ENCODE measurements around the gene ALDH8A1.

ALDH8A1 gene

DNA sequence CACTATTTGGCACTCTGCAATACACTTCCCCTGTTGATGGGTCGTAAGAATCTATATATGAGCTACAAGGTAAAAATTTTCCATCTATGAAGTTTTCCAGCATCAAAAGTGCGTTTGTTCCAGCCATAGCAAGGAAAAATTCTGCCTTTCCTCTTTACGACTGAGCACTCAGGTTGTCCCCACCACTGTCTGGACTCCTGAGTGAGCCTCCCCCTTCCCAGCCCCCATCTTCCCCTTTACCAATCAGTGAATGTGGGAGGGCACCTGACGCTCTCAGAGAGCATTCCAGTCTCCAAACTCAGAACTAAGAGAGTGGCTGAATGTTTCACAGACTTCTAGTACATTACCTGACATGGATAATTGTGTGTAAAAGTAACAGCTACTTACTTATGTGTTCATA is at the start of gene ALDH8A1:
Gene ALDH8A1, minus strand, starts transcription at position 175 of the 400 bp plus-strand sequence. Its CDS starts 48 bp downstream, at position 127.
- no peak for DNase-seq (ENCODE audit: low read depth)

- no peak for DNase-seq (ENCODE audit: low read depth)
These were observed 49.2 kb upstream of the ALDH8A1 start for GRCh38 chr6:134999107-134999506.

GRCh38 chr6:134997133-134997995 is 47.5 kb upstream of the ALDH8A1 start:
- DNase-seq (ENCODE audit: low read depth) = no peak

GRCh38 chr6:134995536-134995935 is 45.6 kb upstream of the ALDH8A1 start:
- no peak for DNase-seq (ENCODE audit: low read depth)

GRCh38 chr6:134994431-134994830 is 44.5 kb upstream of the ALDH8A1 start:
- no peak for DNase-seq (ENCODE audit: low read depth)

GRCh38 chr6:134992155-134992554 is 42.3 kb upstream of the ALDH8A1 start:
- no peak for DNase-seq (ENCODE audit: low read depth)

GRCh38 chr6:134990262-134990661 is 40.4 kb upstream of the ALDH8A1 start:
- no peak for DNase-seq (ENCODE audit: low read depth)

- DNase-seq (ENCODE audit: low read depth) = no peak
These were observed 34.9 kb upstream of the ALDH8A1 start for GRCh38 chr6:134984821-134985220.

DNA sequence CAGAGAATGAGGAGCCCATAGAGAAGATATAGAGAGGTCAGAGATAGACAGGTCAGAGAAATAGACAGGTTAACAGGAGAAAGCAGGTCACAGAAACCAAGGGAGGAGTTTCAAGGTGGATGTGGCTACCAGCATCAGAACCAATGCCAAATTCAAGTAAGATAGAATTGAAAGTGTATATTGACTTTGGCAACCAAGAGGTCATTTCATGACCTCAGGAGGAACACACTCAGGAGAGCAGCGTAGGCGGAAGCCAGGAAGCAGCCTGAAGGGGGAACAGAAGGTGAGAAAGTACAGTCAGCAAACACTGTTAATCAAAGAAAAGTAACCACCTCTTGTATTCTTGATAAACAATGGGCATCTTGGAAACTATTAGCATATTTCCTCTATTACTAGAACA is 33.9 kb upstream of the ALDH8A1 start:
- DNase-seq (ENCODE audit: low read depth) = no peak

- DNase-seq (ENCODE audit: low read depth) = no peak
These were observed 32.3 kb upstream of the ALDH8A1 start for GRCh38 chr6:134982161-134982560.

DNA sequence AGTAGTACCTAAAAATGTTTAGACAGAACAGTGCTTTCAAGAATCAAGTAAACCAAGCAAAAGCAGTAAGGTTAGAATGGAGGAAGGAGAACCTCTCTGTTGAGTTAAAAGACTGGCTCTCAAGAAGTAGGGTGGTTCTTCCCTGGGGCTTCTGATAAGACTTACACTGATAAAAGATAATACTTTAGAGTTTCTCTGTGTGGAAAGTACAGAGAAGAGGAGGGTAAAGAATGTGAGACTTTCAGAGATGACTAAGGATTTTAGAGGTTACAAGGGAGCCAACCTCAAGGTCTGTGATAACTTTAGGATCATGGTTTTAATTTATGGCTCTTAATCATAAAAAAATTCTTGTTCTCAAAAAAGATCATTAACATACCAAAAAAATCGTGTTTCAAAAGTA is 30.9 kb upstream of the ALDH8A1 start:
- no peak for DNase-seq (ENCODE audit: low read depth)

GRCh38 chr6:134979142-134979541 is 29.2 kb upstream of the ALDH8A1 start:
- no peak for DNase-seq (ENCODE audit: low read depth)

- no peak for DNase-seq (ENCODE audit: low read depth)
These were observed 24.5 kb upstream of the ALDH8A1 start for GRCh38 chr6:134974370-134974769.

DNA sequence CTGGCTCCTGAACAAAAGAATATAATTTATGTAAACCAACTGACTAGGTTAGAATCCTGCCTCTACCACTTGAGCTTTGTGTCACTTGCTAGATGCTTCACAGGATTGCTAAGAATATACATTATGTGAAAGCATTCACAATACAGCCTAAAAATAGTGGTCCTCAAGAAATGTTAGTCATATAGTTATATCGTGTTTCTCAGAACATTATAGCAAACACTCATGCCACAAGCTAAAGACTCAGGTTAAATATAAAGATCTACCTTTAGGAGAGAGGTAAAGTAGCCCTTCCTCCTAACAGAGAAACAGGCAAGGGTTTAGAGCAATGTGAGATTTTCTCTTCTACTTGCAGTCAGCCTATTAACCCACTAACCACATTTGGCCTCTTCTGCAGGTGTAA is 17.8 kb upstream of the ALDH8A1 start:
- no peak for DNase-seq (ENCODE audit: low read depth)

DNA sequence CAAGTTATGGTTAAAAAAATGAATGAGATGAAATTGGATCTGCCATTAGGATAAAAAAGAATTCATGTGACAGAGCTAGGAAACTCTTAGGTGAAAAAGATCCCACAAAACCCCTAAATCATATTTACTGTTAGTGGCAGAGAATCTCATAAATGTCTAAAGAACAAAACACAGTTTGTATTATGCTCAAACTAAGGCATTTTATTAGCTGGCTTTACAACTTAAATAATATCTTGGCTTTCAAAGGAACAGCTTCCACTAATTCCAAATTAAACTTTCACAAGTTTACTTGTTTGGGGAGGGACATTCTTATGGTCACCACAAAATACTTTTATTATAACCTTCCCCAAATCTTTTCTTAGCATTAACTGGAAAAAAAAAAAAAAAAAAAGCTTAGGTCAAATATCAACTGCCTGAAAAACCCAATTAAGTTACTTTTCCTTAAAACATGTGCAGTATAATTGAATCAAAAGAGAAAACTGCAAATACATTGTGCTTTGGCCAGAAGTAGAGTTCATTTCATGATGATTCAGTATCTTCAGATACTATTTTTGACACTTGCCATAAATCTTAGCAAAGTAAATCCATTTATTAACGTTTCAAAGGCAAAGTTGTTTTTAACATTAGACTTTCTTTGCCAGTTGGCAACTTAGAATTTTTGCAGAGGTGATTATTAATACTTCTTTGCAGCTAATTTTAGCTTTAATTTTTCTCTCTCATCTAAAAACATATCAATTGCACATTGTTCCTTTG is 14.7 kb upstream of the ALDH8A1 start:
- no peak for DNase-seq (ENCODE audit: low read depth)

DNA sequence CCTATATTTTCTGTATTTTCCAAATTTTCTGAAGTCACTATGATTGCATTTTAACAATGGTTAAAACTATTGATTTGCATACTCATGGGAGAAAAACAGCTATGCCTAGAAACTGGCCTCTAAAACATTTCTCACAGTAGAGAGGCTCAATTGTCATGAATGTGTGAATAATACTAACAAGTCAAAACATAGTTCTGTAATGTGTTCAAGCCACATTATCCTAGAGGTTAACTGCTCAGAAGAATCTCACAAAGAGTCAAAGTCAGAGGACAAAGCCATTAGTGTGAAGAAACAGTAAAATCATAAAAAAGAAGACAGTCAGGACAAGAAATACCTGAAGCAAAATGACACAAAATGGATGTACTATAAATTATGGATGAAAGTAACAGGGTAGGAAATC is 12.5 kb upstream of the ALDH8A1 start:
- DNase-seq (ENCODE audit: low read depth) = no peak

GRCh38 chr6:134961366-134961765 is 11.5 kb upstream of the ALDH8A1 start:
- DNase-seq (ENCODE audit: low read depth) = no peak

- DNase-seq (ENCODE audit: low read depth) = no peak
These were observed 9.7 kb upstream of the ALDH8A1 start for GRCh38 chr6:134959603-134960002.

DNA sequence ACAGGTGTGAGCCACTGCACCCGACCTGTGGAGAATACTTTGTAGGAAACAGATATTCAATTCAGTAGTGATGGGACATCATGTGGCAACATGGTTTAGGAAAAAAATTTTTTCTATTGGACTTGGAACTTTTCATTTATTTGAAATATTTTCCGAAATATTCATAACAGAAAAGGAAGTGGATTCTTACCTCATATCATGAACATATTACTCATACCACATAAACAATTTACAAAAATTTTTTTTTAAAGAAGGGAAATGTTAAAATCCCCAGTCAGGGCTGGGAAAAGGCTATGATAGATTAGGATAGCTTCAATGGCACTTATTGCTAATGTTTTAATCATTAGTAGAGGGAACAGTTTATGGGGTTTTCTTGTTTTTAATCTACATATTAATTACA is 6.8 kb upstream of the ALDH8A1 start:
- no peak for DNase-seq (ENCODE audit: low read depth)

- DNase-seq (ENCODE audit: low read depth) = no peak
These were observed 6.1 kb upstream of the ALDH8A1 start for GRCh38 chr6:134956032-134956431.

- DNase-seq (ENCODE audit: low read depth) = no peak
These were observed 4.5 kb upstream of the ALDH8A1 start for GRCh38 chr6:134954272-134955000.

GRCh38 chr6:134951494-134952263 is 1.8 kb upstream of the ALDH8A1 start:
- DNase-seq (ENCODE audit: low read depth) = no peak

All from stimulated activated CD8-positive, alpha-beta memory T cell treated with anti-CD3 and anti-CD28 coated beads, Interleukin-12 subunit alpha, Interleukin-12 subunit beta, amount 100 ng/mL, for 4 hours (primary cell).